K562 (cell line): ENCODE results near the gene PDRG1.

Source experiments
- ATF7 ChIP-seq: fragments of 450-650 bp; IDR thresholded peaks from 2 replicates; pipeline ENCODE4 v1.7.1; 2014; ENCODE audit warnings: mild to moderate bottlenecking, moderate library complexity
- CTCF ChIP-seq, 3 experiments: IDR thresholded peaks in 2 of 3; conservative IDR thresholded peaks in 1 of 3; 2 replicates each; pipeline ENCODE4 v1.5.1; 2011 to 2012; ENCODE audit warnings: low read length in 3 of 3, mild to moderate bottlenecking in 3 of 3, control low read depth in 2 of 3, improper control_type of control experiment in 1 of 3, inconsistent platforms in 1 of 3, low read depth in 1 of 3, mixed read lengths in 1 of 3, moderate library complexity in 1 of 3; ENCODE audit not compliant: insufficient read depth in 2 of 3
- GATA2 ChIP-seq: sonication (generic); formaldehyde crosslinking; IDR thresholded peaks from 2 replicates; pipeline ENCODE4 v1.4.0; 2020; ENCODE audit warnings: mild to moderate bottlenecking, missing genetic modification reagents
- MEF2A ChIP-seq: IDR thresholded peaks from 2 replicates; pipeline ENCODE4 v1.6.1; 2011; ENCODE audit warnings: low read depth, mild to moderate bottlenecking, low read length, moderate library complexity; ENCODE audit not compliant: control insufficient read depth
- NFE2 ChIP-seq: IDR thresholded peaks from 2 replicates; pipeline ENCODE4 v1.6.1; 2014; ENCODE audit warnings: antibody characterized with exemption, low read depth
- NFE2L1 ChIP-seq: fragments of 450-650 bp; IDR thresholded peaks from 2 replicates; pipeline ENCODE4 v1.6.1; 2016; ENCODE audit warnings: missing genetic modification characterization, low read depth, mild to moderate bottlenecking, missing compliant biosample characterization, moderate library complexity, borderline replicate concordance
- POLR2AphosphoS5 ChIP-seq: IDR thresholded peaks from 2 replicates; pipeline ENCODE4 v1.6.1; 2011; ENCODE audit warnings: mild to moderate bottlenecking, low read depth, low read length, moderate library complexity; ENCODE audit not compliant: control insufficient read depth, insufficient read depth
- SREBF2 ChIP-seq: sonication (generic); formaldehyde crosslinking; IDR thresholded peaks from 2 replicates; pipeline ENCODE4 v1.4.0; 2020; ENCODE audit warnings: mild to moderate bottlenecking, missing genetic modification reagents
- TAF1 ChIP-seq: IDR thresholded peaks from 2 replicates; pipeline ENCODE4 v1.6.1; 2011; ENCODE audit warnings: mild to moderate bottlenecking, low read length, moderate library complexity; ENCODE audit not compliant: insufficient read depth, control insufficient read depth, severe bottlenecking; ENCODE audit errors: extremely low read depth
- ZBTB33 ChIP-seq: sonication (generic); formaldehyde crosslinking; IDR thresholded peaks from 2 replicates; pipeline ENCODE4 v1.8.1; 2023; ENCODE audit warnings: mild to moderate bottlenecking, missing genetic modification reagents
- ZBTB5 ChIP-seq: fragments of 450-650 bp; IDR thresholded peaks from 2 replicates; pipeline ENCODE4 v1.6.1; 2017; ENCODE audit warnings: antibody characterized with exemption
- ZNF57 ChIP-seq: fragments of 450-650 bp; formaldehyde crosslinking; IDR thresholded peaks from 2 replicates; pipeline ENCODE4 v1.4.0; 2020; ENCODE audit warnings: mild to moderate bottlenecking, moderate library complexity
- TF ChIP-seq, protein P1 (sequence below): IDR thresholded peaks from 2 replicates; pipeline ENCODE4 v1.6.1; 2011; ENCODE audit not compliant: insufficient read length; ENCODE audit errors: extremely low read depth

DNA sequence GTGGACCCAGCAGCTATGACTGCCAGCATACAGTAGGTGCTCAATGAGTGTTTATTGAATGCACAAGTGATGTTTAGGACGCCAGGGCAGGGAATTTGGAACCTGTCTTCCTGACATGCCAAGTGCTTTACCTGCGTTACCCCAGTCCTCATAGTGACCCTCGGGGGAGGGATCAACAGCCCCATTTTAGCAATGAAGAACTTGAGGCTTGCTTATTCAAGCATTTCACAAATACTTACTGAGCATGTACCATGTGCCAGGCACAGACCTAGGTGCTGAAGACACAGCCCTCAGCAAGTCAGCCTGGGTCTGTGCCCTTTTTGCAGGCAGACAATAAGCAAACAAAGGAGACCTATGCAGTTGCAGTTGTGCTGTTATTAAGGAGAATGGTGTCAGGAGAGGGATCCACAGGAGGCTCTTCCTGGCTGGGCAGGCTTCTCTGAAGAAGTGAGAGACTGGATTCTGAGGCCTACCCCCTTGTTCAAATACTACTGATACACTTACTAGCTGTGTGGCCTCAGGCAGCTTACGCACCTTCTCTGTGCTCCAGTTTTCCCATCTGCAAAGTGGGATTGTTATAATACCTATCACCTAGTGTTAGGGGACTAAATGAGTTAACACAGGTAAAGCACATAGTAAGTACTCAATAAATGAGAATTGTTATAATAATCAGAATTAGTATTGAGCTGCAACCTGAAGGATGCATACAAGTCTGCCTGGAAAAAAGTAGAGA, 41.6 kb downstream of the PDRG1 start:
- TF ChIP-seq, protein P1, sequence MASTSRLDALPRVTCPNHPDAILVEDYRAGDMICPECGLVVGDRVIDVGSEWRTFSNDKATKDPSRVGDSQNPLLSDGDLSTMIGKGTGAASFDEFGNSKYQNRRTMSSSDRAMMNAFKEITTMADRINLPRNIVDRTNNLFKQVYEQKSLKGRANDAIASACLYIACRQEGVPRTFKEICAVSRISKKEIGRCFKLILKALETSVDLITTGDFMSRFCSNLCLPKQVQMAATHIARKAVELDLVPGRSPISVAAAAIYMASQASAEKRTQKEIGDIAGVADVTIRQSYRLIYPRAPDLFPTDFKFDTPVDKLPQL, result no peak
- TF ChIP-seq ZNF57 (CRISPR knock-in tag), result no peak
- TF ChIP-seq GATA2 (CRISPR knock-in tag), result no peak
- TF ChIP-seq NFE2, result no peak
- no peak for TF ChIP-seq ATF7
- TF ChIP-seq ZBTB33, result no peak
- no peak for TF ChIP-seq MEF2A
- no peak for TF ChIP-seq TAF1
- TF ChIP-seq POLR2AphosphoS5, result no peak
- TF ChIP-seq CTCF (IDR thresholded peaks at IDR 0.05 in 2 of 3, conservative IDR thresholded peaks at IDR 0.05 in 1 of 3; ENCODE audit: insufficient read depth in 2 of 3, low read depth in 1 of 3, low read length in 3 of 3), result no peak
- TF ChIP-seq SREBF2 (CRISPR knock-in tag), result no peak
- TF ChIP-seq ZBTB5, result no peak
- no peak for TF ChIP-seq NFE2L1
